Epithelial cell of proximal tubule (primary cell): Measurements from ENCODE around the gene CALML6. TPM values are rescaled to one million over a fixed set of nuclear protein-coding genes. Genes with fewer than 3 reads are reported as not detected.

Experiments used
- DNase-seq: peaks from one replicate; pipeline ENCODE4 v3.0.0-alpha.2; 2011; ENCODE audit warnings: low read depth
- H3K4me3 ChIP-seq: 2 replicates; pipeline ENCODE4 v1.5.1; 2011; ENCODE audit warnings: low read depth, mild to moderate bottlenecking, low read length
- total RNA-seq: library from RNA; depleted of rRNA; stranded (reverse); fragments of >200 nt; gene quantifications from 2 replicates; pipeline ENCODE4 v1.2.3, GENCODE V29; 2015
- TF ChIP-seq, protein P1 (sequence below): conservative IDR thresholded peaks from 2 replicates; pipeline ENCODE4 v1.5.1; 2012; ENCODE audit warnings: low read depth, mild to moderate bottlenecking, low read length

Gene CALML6
- total RNA-seq: not detected in 2 replicates

GRCh38 chr1:1914971-1915692 lies at the start of gene CALML6:
CALML6 (plus strand) TSS chr1:1915260; CDS start chr1:1915281, 21 bp downstream.
- TF ChIP-seq, protein P1, sequence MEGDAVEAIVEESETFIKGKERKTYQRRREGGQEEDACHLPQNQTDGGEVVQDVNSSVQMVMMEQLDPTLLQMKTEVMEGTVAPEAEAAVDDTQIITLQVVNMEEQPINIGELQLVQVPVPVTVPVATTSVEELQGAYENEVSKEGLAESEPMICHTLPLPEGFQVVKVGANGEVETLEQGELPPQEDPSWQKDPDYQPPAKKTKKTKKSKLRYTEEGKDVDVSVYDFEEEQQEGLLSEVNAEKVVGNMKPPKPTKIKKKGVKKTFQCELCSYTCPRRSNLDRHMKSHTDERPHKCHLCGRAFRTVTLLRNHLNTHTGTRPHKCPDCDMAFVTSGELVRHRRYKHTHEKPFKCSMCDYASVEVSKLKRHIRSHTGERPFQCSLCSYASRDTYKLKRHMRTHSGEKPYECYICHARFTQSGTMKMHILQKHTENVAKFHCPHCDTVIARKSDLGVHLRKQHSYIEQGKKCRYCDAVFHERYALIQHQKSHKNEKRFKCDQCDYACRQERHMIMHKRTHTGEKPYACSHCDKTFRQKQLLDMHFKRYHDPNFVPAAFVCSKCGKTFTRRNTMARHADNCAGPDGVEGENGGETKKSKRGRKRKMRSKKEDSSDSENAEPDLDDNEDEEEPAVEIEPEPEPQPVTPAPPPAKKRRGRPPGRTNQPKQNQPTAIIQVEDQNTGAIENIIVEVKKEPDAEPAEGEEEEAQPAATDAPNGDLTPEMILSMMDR: no peak
- no peak within 1 kb of the TSS for H3K4me3 ChIP-seq
- DNase-seq: no peak

DNA sequence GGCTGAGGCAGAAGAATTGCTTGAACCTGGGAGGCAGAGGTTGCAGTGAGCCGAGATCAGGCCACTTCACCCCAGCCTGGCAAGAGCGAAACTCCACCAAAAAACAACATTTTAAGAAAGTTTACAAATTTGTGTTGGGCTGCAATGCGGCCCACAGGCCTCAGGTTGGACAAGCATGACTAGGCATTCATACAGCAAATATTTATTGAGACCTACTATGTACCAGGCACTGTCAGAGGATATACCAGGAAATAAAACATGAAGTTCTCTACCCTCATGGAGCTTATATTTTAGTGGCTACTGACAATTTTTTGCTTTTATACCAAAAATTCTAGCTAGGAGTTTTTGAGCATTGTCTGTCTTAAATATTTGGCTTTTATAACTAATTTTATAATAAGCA lies 47.9 kb upstream of the CALML6 start:
- no peak for DNase-seq
- H3K4me3 ChIP-seq: no peak overlapping the region
- TF ChIP-seq, protein P1: no peak

- TF ChIP-seq, protein P1: no peak
- no peak overlapping the region for H3K4me3 ChIP-seq
- no peak for DNase-seq
These were observed 45.6 kb upstream of the CALML6 start for GRCh38 chr1:1869469-1869868.

DNA sequence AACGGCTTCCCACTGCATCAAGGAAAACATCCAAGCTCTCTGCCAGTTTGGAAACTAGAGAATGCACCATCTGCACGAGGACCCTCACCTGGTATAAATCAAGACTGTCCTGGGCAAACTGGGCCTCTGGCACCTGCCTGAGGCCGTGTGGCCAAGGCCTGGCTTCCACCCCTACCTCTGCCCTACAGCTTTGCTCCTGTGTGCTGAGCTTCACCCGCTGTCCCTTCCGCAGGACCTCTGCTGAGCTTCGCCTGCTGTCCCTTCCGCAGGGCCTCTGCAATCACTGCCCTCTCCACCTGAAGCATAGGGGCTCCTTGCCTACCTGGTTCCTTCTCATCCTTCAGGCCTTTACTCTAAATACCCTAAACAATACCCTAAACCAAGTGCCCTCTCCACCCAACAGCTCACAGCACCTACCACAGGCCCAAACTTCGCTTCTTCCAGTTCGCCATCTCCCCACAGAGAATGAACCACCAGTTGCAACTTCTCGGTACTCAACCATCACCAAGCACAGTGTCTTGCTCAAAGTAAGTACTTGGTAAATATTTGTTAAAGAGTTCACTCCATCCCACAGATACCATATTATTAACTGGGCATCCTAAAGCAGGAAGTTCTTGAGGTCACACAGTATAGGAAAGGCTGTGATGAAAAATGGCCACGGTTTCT lies 42.6 kb upstream of the CALML6 start:
- TF ChIP-seq, protein P1: no peak
- DNase-seq: no peak
- no peak overlapping the region for H3K4me3 ChIP-seq

DNA sequence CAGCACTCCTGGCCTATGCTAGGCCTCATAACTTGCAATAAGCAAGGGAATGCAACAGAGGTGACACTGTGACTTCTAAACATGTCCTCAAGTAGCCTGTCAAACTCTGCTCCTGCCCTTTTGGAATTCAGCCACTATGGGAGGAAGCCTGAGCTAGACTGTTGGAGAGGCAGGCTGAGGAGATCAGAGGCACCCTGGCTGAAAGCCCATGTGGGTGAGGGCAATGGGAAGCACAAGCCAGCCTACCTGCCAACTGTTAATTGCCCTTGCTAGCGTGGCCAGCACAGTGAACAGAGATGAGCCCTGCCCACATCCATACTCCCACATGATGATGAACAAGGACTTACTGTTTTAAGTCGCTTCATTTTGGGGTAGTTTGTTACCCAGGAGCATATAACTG lies 41.9 kb upstream of the CALML6 start:
- TF ChIP-seq, protein P1: no peak

DNA sequence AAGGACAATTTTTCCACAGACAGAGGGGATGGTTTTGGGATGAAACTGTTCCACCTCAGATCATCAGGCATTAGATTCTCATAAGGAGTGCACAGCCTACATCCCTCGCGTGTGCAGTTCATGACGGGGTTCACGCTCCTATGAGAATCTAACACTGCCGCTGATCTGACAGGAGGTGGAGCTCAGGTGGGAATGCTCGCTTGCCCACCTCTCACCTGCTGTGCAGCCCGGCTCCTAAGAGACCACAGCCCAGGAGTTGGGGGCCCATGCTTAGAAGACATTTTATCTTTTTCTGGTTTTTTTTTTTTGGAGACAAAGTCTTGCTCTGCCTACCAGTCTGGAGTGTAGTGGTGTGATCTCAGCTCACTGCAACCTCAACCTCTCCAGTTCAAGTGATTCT lies 40.2 kb upstream of the CALML6 start:
- H3K4me3 ChIP-seq: no peak overlapping the region
- TF ChIP-seq, protein P1: no peak
- DNase-seq: no peak

More for the DNA sequence above, 41.9 kb upstream of the CALML6 start:
- H3K4me3 ChIP-seq: no peak overlapping the region
- no peak for DNase-seq
